GM18517 (cell line): ENCODE measurements around the gene MED1.
"Not testable (repeated sequence)": the region's sequence is repeated elsewhere in the genome, so short reads cannot be mapped to it uniquely, and the experiment has no call there.

Source experiments
- ATAC-seq: cut with Tn5 transposase; IDR thresholded peaks from one replicate; pipeline ENCODE4 v1.9.1; 2021; ENCODE audit warnings: mild to moderate bottlenecking, moderate library complexity; ENCODE audit not compliant: unreplicated experiment

Gene MED1, protein sequence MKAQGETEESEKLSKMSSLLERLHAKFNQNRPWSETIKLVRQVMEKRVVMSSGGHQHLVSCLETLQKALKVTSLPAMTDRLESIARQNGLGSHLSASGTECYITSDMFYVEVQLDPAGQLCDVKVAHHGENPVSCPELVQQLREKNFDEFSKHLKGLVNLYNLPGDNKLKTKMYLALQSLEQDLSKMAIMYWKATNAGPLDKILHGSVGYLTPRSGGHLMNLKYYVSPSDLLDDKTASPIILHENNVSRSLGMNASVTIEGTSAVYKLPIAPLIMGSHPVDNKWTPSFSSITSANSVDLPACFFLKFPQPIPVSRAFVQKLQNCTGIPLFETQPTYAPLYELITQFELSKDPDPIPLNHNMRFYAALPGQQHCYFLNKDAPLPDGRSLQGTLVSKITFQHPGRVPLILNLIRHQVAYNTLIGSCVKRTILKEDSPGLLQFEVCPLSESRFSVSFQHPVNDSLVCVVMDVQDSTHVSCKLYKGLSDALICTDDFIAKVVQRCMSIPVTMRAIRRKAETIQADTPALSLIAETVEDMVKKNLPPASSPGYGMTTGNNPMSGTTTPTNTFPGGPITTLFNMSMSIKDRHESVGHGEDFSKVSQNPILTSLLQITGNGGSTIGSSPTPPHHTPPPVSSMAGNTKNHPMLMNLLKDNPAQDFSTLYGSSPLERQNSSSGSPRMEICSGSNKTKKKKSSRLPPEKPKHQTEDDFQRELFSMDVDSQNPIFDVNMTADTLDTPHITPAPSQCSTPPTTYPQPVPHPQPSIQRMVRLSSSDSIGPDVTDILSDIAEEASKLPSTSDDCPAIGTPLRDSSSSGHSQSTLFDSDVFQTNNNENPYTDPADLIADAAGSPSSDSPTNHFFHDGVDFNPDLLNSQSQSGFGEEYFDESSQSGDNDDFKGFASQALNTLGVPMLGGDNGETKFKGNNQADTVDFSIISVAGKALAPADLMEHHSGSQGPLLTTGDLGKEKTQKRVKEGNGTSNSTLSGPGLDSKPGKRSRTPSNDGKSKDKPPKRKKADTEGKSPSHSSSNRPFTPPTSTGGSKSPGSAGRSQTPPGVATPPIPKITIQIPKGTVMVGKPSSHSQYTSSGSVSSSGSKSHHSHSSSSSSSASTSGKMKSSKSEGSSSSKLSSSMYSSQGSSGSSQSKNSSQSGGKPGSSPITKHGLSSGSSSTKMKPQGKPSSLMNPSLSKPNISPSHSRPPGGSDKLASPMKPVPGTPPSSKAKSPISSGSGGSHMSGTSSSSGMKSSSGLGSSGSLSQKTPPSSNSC (N-terminal part only)

DNA sequence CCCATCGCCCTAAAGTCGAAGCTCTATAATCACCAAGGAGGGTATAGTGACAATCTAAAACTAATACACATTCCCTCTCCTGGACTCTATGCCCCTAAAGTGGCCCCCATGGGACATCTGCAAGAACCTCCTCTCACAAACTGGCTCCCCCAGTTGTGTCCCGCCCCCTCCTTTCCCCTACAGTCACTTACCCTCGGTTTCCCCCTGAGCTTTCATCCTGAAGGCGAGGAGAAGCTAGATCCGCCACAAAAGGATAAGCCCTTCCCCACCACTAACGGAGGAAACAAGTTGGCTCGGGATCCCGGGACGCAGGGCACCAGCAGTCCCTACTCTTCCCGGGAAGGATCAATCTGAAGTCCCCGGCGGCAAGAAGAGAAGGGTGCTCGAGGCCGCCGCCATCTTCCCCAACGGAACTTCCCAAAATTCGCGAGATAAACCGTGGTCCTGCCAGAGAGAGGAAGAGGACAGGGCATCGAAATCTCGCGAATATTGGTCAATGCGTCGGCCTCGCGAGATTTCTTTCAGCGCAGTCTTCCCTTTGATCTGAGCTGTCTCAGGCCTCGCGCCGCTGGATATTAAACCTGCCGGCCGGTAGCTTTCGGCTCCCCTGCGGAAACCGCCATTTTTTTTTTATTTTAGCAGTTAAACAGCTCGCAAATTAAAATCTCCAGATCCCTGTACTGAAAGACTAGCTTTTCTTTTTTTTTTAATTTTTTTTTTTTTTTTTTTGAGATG is at the start of gene MED1:
Gene MED1, minus strand, starts transcription at position 417 of the 735 bp plus-strand sequence. Its CDS starts 201 bp downstream, at position 216.
- peak; percentile 84 for ATAC-seq

- ATAC-seq: not testable (repeated sequence)
Observed at GRCh38 chr17:39496921-39497320, 45.9 kb upstream of the MED1 start.

DNA sequence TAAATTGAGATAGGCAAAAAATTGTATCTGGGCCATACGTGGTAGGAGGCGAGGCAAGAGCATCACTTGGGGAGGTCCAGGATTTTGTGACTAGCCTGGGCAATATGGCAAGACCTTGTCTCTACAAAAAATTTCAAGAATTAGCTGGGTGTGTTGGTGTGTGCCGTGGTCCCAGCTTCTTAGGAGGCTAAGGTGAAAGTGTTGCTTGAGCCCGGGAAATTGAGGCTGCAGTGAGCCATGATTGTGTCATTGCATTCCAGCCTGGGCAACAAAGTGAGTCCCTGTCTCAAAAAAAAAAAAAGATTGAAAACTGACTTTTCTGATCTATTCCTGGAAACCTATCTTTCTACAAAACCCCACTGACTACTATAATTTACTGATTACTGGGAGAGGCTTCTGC is 36.9 kb upstream of the MED1 start:
- ATAC-seq: no peak

DNA sequence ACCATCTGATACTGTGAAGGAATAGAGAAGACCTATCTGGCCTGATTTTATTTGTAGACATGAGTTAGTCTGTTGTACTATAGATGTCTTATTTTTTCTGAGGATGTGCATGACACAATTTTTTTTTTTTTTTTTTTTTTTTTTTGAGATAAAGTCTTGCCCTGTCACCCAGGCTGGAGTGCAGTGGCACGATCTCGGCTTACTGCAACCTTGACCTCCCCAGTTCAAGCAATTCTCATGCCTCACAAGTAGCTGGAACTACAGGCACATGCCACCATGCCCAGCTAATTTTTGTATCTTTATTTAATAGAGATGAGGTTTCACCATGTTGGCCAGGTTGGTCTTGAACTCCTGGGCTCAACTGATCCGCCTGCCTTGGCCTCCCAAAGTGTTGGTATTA is 36.4 kb upstream of the MED1 start:
- not testable (repeated sequence) for ATAC-seq

- ATAC-seq: no peak
Observed at GRCh38 chr17:39486242-39486641, 35.2 kb upstream of the MED1 start.

- no peak for ATAC-seq
Observed at GRCh38 chr17:39485555-39485954, 34.5 kb upstream of the MED1 start.

DNA sequence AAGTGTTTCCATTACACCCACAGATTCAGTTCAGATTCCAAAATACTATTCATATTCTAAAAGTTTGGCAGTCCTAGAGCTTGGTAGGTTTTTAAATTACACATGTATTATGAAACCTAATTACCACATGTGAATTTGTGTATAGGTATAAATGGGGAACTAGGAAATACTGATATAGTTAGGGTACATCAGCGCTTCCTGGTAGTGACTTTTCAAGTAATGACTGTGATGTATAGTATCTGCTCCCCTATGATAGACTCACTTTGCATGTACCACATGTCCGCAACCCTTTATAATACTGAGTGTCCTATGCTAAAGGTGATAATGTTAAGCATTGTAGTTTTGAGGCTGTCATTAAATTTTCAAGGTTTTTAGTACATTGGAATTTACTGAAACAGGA is 33.1 kb upstream of the MED1 start:
- ATAC-seq: no peak

DNA sequence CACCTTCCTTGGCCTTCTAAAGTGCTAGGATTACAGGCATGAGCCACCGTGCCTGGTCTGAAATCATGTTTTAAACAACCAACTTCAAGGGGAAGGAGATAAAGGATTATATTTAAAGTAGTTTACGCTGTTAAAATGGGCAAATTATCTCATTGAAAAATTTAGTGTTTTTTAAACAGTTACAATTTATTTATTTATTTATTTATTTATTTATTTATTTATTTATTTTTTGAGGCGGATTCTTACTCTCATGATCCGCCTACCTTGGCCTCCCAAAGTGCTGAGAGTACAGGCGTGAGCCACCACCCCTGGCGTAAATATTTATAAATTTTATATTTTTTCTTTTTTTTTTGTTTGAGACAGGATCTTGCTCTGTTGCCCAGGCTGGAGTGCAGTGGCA is 32.4 kb upstream of the MED1 start:
- no peak for ATAC-seq

GRCh38 chr17:39479631-39480030 is 28.6 kb upstream of the MED1 start:
- ATAC-seq: not testable (repeated sequence)

- ATAC-seq: no peak
Observed at GRCh38 chr17:39473310-39473709, 22.2 kb upstream of the MED1 start.

GRCh38 chr17:39468610-39469009 is 17.5 kb upstream of the MED1 start:
- not testable (repeated sequence) for ATAC-seq

DNA sequence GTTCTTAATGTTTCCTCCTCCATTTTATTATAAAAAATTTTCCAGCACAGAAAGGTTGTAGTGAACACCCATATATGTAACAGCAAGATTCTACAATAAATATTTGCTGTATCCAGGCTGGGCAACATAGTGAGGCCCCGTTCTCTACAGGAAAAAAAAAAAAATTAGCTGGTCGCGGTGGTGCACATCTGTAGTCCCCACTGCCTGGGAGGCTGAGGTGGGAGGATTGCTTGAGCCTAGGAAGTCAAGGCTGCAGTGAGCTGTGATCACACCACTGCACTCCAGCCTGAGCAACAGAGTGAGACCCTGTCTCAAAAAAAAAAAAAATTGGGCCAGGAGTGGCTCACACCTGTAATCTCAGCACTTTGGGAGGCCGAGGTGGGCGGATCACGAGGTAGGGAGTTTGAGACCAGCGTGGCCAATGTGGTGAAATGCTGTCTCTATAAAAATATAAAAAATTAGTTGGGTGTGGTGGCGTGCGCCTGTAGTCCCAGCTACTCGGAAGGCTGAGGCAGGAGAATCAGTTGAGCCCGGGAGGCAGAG is 13.6 kb upstream of the MED1 start:
- ATAC-seq: not testable (repeated sequence)

- no peak for ATAC-seq
Observed at GRCh38 chr17:39462631-39463375, 11.7 kb upstream of the MED1 start.

DNA sequence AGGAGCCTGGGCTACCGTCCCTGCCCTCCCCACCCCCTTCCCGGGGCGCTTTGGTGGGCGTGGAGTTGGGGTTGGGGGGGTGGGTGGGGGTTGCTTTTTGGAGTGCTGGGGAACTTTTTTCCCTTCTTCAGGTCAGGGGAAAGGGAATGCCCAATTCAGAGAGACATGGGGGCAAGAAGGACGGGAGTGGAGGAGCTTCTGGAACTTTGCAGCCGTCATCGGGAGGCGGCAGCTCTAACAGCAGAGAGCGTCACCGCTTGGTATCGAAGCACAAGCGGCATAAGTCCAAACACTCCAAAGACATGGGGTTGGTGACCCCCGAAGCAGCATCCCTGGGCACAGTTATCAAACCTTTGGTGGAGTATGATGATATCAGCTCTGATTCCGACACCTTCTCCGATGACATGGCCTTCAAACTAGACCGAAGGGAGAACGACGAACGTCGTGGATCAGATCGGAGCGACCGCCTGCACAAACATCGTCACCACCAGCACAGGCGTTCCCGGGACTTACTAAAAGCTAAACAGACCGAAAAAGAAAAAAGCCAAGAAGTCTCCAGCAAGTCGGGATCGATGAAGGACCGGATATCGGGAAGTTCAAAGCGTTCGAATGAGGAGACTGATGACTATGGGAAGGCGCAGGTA is 11.0 kb upstream of the MED1 start:
- peak; percentile 9 for ATAC-seq

DNA sequence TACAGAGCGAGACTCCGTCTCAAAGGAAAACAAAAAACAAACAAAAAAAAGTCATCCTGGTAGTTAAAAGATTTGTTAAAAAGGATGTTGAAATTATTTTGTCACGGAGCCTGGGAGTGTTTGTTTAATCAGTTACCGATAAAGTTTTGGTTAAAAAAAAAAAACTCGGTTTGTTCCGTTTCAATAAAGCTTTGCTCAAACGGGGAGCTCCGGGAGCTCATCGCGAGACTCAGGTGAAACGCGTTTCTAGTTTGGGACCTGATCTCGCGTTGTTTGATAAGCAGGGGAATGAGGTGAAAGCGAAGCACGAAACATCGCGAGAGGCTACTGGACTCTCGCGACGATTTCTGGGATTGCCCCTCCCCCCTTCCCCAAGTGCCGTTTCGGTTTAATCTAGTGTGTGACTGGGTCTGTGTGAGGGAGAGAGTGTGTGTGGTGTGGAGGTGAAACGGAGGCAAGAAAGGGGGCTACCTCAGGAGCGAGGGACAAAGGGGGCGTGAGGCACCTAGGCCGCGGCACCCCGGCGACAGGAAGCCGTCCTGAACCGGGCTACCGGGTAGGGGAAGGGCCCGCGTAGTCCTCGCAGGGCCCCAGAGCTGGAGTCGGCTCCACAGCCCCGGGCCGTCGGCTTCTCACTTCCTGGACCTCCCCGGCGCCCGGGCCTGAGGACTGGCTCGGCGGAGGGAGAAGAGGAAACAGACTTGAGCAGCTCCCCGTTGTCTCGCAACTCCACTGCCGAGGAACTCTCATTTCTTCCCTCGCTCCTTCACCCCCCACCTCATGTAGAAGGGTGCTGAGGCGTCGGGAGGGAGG is 10.3 kb upstream of the MED1 start, which contains the start of gene CDK12:
Gene CDK12, plus strand, starts transcription at position 374 of the 813 bp plus-strand sequence. CDS start 586 bp downstream, outside the sequence.
- peak; percentile 73 for ATAC-seq

DNA sequence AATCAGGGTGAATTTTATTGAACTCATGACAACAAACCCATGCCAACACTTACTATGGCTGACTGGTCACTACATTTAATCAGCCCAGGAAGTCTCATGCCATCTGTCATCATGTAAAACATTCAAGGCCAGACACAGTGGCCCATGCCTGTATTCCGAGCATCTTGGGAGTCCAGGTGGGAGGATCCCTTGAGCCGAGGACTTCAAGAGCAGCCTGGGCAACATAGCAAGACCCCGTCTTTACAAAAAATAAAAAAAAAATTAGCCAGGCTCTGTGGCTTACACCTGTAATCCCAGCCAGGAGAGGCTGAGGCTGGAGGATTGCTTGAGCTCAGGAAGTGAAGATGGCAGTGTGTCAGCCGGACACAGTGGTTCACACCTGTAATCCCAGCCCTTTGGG is 4.9 kb upstream of the MED1 start:
- ATAC-seq: no peak

DNA sequence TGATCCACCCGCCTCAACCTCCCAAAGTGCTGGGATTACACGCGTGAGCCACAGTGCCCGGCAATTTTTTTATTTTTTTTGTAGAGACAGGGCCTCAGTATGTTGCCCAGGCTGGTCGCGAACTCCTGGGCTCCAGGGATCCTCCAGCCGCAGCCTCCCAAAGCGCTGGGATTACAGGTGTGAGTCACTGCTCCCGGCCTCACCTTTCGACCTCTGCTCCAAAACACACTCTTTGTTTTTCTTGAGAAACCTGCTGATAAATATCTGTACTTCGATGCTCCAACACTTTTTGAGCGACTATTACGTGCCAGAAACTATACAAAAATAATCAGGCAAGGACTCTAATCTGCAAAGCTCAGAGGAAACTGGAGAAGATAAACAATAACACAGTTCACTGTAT is 1.0 kb downstream of the MED1 start:
- ATAC-seq: no peak

DNA sequence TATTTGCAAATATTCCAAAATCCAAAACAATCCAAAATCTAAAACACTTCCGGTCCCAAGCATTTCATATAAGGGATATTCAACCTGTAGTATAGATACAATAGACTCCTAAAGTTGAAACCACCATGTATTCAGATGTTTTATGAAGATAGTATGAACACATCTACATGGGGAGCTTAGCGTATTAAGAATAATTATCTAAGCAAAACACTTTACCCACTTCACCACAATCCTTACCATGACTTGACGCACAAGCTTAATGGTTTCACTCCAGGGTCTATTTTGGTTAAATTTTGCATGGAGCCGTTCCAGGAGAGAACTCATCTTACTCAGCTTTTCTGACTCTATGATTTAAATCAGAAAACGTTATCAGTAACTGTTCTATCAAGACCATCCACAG is 3.5 kb downstream of the MED1 start:
- ATAC-seq: no peak
